ENCODE measurements around the gene PURB. TPM values are rescaled to one million over a fixed set of nuclear protein-coding genes. Genes with fewer than 3 reads are reported as not detected.
"Not testable (repeated sequence)": the region's sequence is repeated elsewhere in the genome, so short reads cannot be mapped to it uniquely, and the experiment has no call there.

The PURB gene
- total RNA-seq, 4 donors from 2014 or later = 13.1 to 26.2 (median 20.4) TPM

DNA sequence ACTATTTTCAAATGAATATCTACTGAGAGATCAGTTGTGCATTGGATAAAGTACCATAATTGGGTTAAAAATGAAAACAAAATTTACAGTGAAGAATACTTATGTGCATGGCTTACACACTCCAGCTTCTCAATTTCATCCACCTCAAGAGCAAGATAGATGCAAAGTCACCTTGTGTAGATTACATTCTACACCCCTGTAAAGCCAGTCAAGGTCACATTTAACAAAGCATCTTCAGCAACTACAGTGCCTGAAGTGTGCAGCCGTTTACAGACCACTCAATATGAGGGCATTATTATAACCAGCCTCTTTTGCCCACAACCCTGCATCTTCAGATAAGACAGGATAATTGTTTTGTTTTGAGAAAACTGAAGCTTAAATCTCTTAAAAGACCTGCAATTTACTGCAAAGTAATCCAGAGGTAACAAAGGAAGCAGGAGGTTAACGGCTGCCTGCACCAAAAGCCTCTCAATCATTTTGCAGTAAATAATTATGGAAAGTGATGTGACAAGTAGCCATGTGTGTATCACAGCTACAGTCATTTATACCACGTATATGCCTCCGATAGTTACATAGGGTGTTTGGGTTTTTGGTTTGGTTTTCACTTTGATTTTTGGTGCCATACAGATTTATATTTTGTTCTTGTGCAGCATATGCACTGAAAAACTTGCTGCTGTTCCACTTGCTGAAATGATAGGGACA is 4.9 kb downstream of the PURB start:
- Histone ChIP-seq H3K36me3 (no peaks in the 10 kb centered on the region), H3K4me1 (peaks cover 22 to 64% (median 47%) of the 10 kb centered on the region in 4 donors), H3K27me3 (no peaks in the 10 kb centered on the region), H3K4me3 (peak overlapping the region in 1 of 4 donors; percentile 23), H3K9me3 (no peaks in the 10 kb centered on the region), H3K27ac (peak overlapping the region in 3 of 4 donors; percentile 7 to 98 (median 11))
- intact Hi-C loops (cut with DNase I; ENCODE audit: low total_unique reads) = no loop called here
- in situ Hi-C loops (cut with MboI; ENCODE audit: low pct_ligation_motif_present in 1 of 4, low pct_unique_long_range_greater_than_20kb in 1 of 4, low sequenced_read_pairs in 3 of 4) = no loop called here
- TF ChIP-seq POLR2AphosphoS5 (IDR thresholded peaks at IDR 0.05) = no peak
- TF ChIP-seq POLR2A (IDR thresholded peaks at IDR 0.05) = no peak
- TF ChIP-seq, protein P1, sequence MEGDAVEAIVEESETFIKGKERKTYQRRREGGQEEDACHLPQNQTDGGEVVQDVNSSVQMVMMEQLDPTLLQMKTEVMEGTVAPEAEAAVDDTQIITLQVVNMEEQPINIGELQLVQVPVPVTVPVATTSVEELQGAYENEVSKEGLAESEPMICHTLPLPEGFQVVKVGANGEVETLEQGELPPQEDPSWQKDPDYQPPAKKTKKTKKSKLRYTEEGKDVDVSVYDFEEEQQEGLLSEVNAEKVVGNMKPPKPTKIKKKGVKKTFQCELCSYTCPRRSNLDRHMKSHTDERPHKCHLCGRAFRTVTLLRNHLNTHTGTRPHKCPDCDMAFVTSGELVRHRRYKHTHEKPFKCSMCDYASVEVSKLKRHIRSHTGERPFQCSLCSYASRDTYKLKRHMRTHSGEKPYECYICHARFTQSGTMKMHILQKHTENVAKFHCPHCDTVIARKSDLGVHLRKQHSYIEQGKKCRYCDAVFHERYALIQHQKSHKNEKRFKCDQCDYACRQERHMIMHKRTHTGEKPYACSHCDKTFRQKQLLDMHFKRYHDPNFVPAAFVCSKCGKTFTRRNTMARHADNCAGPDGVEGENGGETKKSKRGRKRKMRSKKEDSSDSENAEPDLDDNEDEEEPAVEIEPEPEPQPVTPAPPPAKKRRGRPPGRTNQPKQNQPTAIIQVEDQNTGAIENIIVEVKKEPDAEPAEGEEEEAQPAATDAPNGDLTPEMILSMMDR (IDR thresholded peaks at IDR 0.05) = no peak
- no peak for TF ChIP-seq EP300 (IDR thresholded peaks at IDR 0.05; ENCODE audit: low read depth)
- WGBS, 2 donors (ENCODE audit: low coverage in 1 of 2) = 30 to 64% methylated on average over 4 of the region's 4 CpGs
- DNase-seq = no peak

DNA sequence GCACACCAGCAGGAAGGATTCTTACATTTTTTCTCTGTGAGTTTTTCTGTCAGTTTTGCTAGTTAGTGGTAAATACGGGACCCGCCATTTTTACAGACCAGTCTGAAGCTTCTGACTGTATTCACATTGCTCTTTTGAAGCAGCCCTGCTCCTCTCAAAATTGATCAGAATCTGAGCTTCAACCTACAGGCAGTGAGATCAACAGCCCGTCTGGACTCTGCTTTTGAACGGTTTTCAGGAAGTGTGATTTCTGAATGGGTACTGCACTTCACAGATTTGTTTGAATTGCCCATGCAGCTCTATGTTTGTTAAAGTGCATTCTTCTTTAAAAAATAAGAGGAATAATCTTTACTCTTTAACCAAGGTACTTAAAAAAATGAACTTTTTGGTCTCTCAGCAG is 8.9 kb downstream of the PURB start:
- Histone ChIP-seq H3K27me3 (no peaks in the 10 kb centered on the region), H3K27ac (no peak overlapping the region), H3K36me3 (no peaks in the 10 kb centered on the region), H3K4me1 (peaks cover 5 to 33% (median 17%) of the 10 kb centered on the region in 4 donors), H3K4me3 (no peak overlapping the region), H3K9me3 (no peaks in the 10 kb centered on the region)
- TF ChIP-seq EP300 (IDR thresholded peaks at IDR 0.05; ENCODE audit: low read depth) (no peak), POLR2AphosphoS5 (IDR thresholded peaks at IDR 0.05) (no peak), POLR2A (IDR thresholded peaks at IDR 0.05) (no peak)
- TF ChIP-seq, protein P1 (IDR thresholded peaks at IDR 0.05) = no peak
- no peak for DNase-seq
- intact Hi-C loops (cut with DNase I; ENCODE audit: low total_unique reads) (no loop called here), in situ Hi-C loops (cut with MboI; ENCODE audit: low pct_ligation_motif_present in 1 of 4, low pct_unique_long_range_greater_than_20kb in 1 of 4, low sequenced_read_pairs in 3 of 4) (no loop called here)
- 42 to 73% methylated on average over 2 to 4 of the region's 4 CpGs for WGBS, 2 donors (ENCODE audit: low coverage in 1 of 2)

DNA sequence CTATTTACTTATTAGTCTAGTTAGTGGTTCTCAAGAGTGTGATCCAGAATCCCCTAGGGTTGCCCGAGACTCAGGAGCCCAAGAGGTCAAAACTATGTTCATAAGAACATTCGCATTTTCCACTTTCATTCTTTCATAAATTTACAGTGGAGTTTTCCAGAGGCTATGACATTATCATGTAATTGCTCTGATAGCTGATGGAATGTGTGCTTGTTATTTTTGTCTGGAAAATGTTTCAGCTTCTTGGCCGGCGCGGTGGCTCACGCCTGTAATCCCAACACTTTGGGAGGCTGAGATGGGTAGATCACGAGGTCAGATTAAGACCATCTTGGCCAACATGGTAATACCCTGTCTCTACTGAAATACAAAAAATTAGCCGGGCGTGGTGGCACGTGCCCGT is 10.1 kb downstream of the PURB start:
- TF ChIP-seq EP300 (IDR thresholded peaks at IDR 0.05; ENCODE audit: low read depth) = no peak
- no peak for TF ChIP-seq POLR2A (IDR thresholded peaks at IDR 0.05)
- TF ChIP-seq, protein P1 (IDR thresholded peaks at IDR 0.05) = no peak
- TF ChIP-seq POLR2AphosphoS5 (IDR thresholded peaks at IDR 0.05) = no peak
- Histone ChIP-seq H3K9me3 (no peaks in the 10 kb centered on the region), H3K4me3 (no peak overlapping the region), H3K27me3 (no peaks in the 10 kb centered on the region), H3K4me1 (peaks cover 2 to 21% (median 8%) of the 10 kb centered on the region in 4 donors), H3K27ac (no peak overlapping the region), H3K36me3 (no peaks in the 10 kb centered on the region)
- WGBS, 2 donors (ENCODE audit: low coverage in 1 of 2) = 93% methylated on average over 11 of the region's 11 CpGs; no CpG with 5 or more reads in 1 of the 2 donors
- in situ Hi-C loops (cut with MboI; ENCODE audit: low pct_ligation_motif_present in 1 of 4, low pct_unique_long_range_greater_than_20kb in 1 of 4, low sequenced_read_pairs in 3 of 4) (no loop called here), intact Hi-C loops (cut with DNase I; ENCODE audit: low total_unique reads) (no loop called here)
- no peak for DNase-seq

DNA sequence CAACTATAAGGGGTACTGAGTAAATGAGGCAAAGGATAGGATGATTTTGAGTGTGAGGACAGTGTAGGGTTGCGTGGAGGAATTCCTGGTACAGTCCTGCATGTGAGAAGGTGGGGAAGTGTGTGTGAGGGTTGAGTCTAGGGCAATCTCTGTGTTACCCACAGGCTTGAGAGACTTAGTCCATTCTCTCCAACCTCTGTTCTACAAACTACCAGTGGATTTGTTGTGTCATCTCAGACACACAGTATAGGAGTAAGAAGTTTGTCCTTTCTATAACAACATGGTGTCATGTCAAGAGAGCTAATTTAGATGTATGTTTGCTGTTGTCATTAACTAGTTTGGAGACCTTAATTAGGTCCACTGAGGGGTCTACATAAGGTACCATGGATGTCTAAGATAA is 12.5 kb downstream of the PURB start:
- peaks cover 0 to 3% (median 0%) of the 10 kb centered on the region in 4 donors for H3K4me1 ChIP-seq
- intact Hi-C loops (cut with DNase I; ENCODE audit: low total_unique reads) = no loop called here

DNA sequence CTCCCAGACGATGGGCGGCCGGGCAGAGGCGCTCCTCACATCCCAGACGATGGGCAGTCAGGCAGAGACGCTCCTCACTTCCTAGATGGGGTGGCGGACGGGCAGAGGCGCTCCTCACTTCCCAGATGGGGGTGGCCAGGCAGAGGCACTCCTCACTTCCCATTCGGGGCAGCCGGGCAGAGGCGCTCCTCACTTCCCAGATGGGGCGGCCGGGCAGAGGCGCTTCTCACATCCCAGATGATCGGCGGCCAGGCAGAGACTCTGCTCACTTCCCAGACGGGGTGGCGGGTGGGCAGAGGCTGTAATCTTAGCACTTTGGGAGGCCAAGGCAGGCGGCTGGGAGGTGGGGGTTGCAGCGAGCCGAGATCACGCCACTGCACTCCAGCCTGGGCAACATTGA is 13.4 kb downstream of the PURB start:
- H3K4me1 ChIP-seq; H3K36me3 ChIP-seq; H3K9me3 ChIP-seq; H3K27ac ChIP-seq; H3K27me3 ChIP-seq; DNase-seq; intact Hi-C loops (cut with DNase I; ENCODE audit: low total_unique reads); H3K4me3 ChIP-seq: not testable (repeated sequence)
- WGBS, 2 donors (ENCODE audit: low coverage in 1 of 2) = 98% methylated on average over 21 of the region's 23 CpGs; no CpG with 5 or more reads in 1 of the 2 donors
- in situ Hi-C loops (cut with MboI; ENCODE audit: low pct_ligation_motif_present in 1 of 4, low pct_unique_long_range_greater_than_20kb in 1 of 4, low sequenced_read_pairs in 3 of 4) = loop anchor here in 1 of 4 donors (25.0 kb wide), 1 partner anchor 265 kb away; no protein-coding TSS in a partner anchor

More for the DNA sequence above, 12.5 kb downstream of the PURB start:
- Histone ChIP-seq H3K27ac (no peak overlapping the region), H3K4me3 (no peak overlapping the region), H3K9me3 (no peaks in the 10 kb centered on the region), H3K27me3 (no peaks in the 10 kb centered on the region), H3K36me3 (no peaks in the 10 kb centered on the region)
- TF ChIP-seq, protein P1 (IDR thresholded peaks at IDR 0.05) = no peak
- TF ChIP-seq EP300 (IDR thresholded peaks at IDR 0.05; ENCODE audit: low read depth) = no peak
- no peak for TF ChIP-seq POLR2A (IDR thresholded peaks at IDR 0.05)
- DNase-seq = no peak
- in situ Hi-C loops (cut with MboI; ENCODE audit: low pct_ligation_motif_present in 1 of 4, low pct_unique_long_range_greater_than_20kb in 1 of 4, low sequenced_read_pairs in 3 of 4) = loop anchor here in 1 of 4 donors (25.0 kb wide), 1 partner anchor 265 kb away; no protein-coding TSS in a partner anchor
- WGBS, 2 donors (ENCODE audit: low coverage in 1 of 2) = 90 to 100% methylated on average over 1 of the region's 1 CpG

DNA sequence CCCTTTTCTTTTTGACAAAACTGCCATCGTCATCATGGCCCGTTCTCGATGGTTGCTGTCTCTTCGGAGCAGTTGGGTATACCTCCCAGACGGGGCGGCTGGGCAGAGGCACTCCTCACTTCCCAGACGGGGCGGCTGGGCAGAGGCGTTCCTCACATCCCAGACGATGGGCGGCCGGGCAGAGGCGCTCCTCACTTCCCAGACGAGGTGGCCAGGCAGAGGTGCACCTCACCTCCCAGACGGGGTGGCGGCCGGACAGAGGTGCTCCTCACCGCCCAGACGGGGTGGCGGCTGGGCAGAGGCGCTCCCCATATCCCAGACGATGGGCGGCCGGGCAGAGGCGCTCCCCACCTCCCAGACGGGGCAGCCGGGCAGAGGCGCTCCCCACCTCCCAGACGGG is 14.6 kb downstream of the PURB start:
- H3K4me3 ChIP-seq; H3K27me3 ChIP-seq; DNase-seq; intact Hi-C loops (cut with DNase I; ENCODE audit: low total_unique reads); H3K36me3 ChIP-seq; H3K27ac ChIP-seq; H3K9me3 ChIP-seq: not testable (repeated sequence)
- H3K4me1 ChIP-seq = peaks cover 0 to 10% (median 0%) of the 10 kb centered on the region in 4 donors
- in situ Hi-C loops (cut with MboI; ENCODE audit: low pct_ligation_motif_present in 1 of 4, low pct_unique_long_range_greater_than_20kb in 1 of 4, low sequenced_read_pairs in 3 of 4) = loop anchor here in 1 of 4 donors (25.0 kb wide), 1 partner anchor 267 kb away; no protein-coding TSS in a partner anchor
- 93 to 96% methylated on average over 7 to 17 of the region's 29 CpGs for whole genome bisulfite sequencing, 2 donors (ENCODE audit: low coverage in 1 of 2)

Measured in transverse colon (tissue), 4 donors.